ENCODE measurements around the gene ABTB1.
A peak's percentile ranks its signal among the peaks of the same experiment; 100 is the strongest.

ABTB1 gene

DNA sequence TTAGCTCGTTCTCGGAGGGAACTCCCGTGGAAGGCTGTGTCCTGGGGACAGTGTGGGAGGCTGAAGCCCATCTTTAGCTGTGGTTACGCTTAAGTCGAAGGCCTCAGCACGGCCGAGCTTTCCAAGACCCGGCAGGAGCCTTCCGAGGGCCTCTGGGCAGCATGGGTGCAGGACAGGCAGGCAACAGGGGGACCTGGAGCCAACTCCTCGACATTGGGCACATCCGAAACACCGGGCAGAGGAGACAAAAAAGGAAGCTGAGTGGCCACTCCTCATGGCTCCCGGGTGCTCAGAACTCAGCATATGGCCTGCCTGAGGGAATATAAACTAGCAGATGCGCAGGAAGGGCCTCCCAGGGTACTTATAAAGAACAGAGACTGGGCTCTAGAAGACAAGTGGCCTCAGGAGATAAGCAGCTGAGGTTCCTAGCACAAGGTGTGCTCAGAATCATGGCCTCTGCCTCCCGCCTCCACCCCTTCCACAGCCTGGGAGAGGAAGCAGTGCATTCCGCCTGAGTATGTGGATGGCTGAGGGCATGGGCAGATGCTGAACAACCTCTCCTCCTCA is 34.1 kb downstream of the ABTB1 start:
- DNase-seq (ENCODE audit: low spot score), result no peak

DNA sequence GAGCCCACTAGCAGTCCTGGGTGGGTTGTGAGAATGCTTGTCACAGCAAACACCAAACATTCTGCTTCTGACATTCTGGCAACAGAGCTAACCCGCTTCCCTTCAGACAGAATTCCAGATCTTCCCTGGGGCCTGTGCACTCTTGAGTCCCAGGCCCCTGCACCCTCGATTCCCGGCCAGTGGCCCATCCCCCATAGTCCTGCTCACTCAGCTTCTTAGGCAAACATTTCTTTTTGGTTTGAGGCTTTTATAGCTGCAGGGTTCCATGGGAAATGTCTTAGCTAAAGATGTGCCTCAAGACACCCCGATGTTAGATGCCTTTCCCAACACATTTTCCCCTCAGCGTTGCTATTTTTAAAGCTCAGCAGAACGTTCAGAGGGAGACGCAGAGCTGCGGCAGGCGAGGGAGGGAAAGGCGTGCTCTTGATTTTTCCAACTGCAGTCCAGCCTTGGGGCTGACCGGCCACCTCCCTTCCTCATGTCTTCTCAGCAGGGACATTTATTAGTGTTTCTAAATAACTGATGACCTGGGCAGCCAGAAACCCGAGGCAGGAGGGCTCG is 35.2 kb downstream of the ABTB1 start:
- no peak for DNase-seq (ENCODE audit: low spot score)

DNA sequence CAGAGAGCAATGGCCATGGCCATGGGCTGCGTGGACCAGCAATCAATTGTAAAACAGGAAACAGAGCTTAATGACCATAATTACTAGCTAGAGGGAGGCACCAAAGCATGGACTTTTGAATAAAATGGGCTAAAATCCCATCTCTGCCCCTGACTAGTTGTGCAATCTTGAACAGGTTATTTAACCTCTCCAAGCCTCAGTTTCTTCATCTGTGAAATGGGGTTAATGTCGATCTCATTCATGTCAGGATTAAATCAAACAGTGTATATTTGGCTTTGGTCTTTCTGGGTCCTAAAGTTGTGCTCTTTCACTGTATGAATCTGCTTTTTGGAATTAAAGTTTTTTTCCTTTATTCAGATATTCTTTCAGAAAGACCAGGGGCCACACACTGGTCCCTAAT is 36.1 kb downstream of the ABTB1 start:
- DNase-seq (ENCODE audit: low spot score), result no peak

DNA sequence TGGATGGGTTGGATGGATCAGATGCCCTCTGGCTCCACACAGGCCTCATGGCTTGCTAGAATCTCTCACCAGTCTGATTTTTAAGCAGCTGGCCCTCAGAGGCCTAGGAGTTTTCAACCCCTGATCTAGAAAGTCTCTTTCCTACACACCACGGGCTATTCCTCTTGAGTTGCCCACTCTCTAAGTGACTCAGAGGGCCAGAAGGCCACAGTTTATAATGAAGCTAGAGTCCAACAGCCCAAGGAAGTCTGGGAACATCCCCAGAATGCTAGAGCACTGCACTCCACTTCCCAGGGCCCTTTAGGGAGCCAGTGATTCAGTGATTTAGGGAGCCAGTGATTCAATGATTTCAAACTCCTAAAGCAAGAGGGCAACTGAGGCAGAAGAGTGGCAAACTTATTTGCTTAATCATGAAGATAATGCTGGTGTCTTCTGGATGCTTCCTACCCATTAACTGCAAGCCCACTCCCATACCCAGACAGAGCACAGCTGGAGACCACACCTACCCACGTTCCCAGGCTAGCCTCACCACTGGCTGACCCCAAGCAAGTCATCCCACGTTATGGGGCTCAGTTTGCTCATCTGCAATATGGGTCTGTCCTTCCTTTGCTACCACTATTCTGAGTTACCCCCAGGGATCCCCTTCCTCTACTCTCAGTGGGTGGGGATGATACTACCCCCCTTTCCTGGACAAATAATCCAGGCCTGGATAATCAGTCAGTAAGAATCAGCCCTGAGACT is 36.7 kb downstream of the ABTB1 start:
- DNase-seq (ENCODE audit: low spot score), result no peak

DNA sequence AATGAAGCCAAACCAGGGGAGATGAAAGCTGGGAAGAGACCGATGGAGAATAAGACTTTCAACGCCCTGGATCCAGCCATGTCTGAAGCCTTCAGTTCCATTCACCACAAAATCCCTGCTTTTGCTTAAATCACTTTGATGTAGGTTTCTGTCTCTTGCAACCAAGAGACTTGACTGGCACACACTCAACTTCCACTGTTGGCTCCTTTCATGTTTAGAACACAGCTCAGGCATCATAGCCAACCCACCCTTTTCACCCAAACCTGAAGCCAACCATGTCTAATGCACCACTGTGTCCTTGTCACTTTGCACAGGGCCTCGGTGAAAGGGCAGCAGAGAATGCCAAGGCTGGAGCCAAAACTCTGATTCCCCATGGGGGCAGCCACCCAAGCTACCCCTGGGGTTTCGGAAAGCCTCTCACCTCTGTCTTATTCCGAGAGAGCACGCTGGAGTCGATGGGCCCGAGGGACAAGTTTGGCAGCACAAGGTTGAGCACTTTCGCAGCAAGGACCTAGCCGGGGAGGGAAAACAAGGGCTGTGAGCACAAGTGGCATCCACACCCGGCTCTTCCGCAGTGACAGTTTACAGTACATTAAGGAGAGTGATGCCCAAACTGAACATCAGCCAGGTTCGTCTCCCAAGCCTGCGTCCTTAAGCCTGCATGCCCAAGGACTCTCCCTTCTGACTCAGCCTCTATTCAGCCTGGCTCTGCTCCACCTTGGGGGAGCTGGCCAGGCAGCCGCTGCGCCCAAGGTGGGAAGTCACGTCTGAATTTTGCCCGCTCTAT is 37.6 kb downstream of the ABTB1 start:
- DNase-seq (ENCODE audit: low spot score), result peak; percentile 55

DNA sequence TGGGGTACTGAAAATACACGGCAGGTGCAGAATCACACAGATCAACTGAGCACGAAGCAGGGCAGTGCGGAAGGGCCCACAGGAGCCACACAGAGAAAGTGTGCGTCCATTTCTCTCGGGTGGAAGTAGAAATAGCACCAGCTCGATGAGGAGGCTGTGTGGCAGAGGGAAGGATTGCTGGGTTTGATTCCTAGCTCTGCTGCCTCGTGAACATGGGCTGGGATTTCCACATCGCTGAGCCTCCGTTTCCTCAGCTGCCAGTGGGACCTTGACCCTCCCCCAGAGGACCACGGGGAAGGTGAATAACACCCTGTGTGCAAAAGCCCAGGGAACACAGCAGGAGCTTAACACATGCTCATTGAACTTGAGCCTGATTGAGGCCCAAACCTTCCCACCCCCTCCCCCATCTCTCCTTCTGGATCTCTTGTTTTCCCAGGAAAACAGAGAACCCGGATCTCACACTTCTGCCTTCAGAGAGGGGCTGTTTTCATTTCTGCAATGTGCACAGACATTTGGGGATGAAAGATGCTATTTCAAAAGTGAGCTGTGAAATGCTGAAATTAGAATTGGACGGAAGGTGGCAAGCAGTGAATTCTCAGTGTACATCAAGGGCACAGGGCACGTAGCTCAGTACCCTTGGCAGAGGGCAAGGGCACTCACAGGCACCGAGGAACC is 38.4 kb downstream of the ABTB1 start:
- DNase-seq (ENCODE audit: low spot score), result no peak

DNA sequence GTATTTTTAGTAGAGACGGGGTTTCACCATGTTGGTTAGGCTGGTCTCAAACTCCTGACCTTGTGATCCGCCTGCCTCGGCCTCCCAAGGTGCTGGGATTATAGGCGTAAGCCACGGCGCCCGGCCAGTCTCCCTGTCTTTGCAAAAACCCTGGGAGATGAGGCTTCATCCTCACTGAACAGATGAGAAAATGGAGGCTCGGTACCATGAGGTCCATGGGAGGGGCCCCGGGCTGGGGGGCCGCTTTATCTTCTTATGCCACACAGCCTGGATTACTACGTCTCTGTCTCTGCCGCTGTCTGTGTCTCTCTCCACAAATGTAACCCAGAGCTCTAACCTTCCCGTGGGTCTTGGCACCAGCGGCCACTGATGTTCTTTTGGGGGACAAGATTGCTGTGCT is 39.1 kb downstream of the ABTB1 start:
- no peak for DNase-seq (ENCODE audit: low spot score)

DNA sequence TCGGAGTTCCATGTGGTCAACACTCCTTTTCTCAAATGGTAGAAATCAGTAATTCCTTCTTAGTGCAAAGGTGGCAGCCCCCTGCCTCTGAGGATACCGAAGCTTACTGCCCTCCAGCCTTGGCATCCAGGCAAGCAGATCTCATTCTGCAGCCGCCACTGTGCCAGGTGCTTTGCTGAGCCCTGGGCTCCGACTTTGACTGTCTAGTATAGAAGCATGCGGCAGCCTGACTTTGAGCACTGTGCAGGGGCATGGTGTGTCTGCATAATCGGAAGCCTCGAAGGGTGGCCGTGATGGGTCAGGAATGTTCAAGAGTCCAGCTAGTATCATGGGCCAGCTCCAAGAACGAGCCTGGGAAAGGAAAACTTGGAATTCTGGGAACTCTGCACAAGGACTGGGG is 39.7 kb downstream of the ABTB1 start:
- DNase-seq (ENCODE audit: low spot score), result no peak

DNA sequence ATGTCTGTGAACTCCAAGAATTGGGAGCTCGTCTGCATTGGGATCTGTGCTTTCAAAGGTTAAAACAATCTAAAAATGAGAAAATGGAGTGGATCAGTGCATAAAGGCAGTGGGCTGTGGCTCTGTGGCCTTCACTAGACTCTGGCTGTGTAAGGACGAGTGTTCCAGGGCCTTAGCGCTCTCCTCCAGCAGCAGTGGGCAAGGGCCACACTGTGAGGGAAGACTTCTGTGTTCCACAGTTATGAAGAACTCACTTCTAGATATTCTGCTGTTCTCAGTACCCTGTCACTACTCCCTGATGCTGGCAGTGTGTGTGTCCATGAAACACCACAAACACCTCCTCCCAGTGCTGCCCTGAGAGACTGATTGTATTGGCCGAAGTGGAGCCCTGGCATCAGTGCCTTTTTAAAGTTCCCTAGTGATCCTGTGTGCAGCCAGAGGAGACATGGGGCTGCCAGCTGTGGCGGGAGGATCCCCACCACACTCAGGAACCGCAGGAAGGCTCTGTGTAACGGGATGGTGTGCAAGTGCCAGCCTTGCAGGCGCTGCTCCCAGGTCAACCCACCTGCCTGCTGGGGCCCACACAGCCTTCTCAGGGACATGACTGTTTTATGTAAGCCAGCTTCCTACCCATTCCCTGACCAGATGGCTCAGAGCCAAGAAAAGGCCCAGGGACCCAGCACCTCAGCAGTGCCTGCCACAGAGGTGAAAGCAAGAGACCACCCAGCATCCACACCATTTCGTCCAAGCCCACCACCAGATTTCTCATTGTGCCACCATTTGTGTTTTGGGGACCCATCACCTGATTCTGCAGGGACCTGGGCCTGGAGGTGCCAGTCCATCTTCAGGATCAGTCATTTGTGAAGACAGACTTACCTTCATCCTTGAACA is 40.4 kb downstream of the ABTB1 start:
- DNase-seq (ENCODE audit: low spot score), result no peak

DNA sequence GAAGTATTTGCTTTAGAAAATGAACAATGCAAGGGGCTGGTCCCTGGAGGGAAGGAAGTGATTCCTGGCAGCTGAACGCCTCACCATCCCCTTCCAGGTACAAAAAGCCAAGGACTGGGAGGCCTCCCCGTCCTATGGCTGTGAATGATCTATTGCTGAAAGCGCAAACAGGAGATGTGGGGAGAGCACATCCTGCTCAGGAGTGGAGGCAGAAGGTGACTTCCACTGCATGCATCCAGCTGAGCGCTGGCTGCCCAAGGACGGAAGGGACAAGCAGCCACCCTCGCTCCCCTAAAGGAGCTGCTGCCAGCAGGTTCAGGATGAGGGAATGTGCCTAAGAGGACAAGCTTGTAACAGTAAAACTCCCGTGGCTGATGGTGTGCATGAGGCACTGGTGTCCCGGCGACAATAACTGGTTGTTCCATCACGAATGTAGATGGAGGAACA is 41.4 kb downstream of the ABTB1 start:
- no peak for DNase-seq (ENCODE audit: low spot score)

DNA sequence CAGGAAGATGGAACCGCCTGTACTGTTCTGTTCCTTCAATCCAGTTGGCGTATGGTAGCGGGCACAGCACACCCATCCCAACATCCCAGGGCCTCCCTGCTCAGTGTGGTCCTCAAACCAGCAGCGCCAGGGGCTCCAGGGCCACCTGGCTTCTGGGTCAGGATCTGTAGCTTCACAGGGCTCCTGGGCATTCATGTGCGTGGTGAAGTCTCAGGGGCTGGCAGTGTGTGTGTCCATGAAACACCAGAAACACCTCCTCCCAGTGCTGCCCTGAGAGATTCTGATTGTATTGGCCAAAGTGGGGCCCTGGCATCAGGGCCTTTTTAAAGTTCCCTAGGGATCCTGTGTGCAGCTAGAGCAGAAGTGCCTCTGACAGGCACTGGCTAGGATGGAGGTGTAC is 42.1 kb downstream of the ABTB1 start:
- no peak for DNase-seq (ENCODE audit: low spot score)

DNA sequence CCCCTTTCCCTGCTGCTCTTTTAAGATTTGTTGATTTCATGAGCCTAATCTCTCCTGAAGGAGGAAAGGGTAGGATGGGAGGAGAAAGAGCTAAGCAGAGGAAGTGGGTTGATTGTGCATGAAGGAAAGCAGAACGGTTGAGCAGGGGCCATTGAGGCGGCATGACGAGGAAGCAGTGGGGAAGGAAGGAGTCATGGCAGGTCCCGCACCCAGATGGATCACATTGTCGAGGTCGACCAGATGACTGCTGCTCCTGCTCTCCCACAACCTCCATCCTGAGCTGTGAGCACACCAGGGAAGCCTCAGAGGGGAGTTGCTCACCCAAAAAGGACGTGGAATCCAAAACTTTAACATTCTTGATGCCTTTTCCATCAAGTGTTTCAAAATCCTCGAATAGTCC is 42.8 kb downstream of the ABTB1 start:
- no peak for DNase-seq (ENCODE audit: low spot score)

DNA sequence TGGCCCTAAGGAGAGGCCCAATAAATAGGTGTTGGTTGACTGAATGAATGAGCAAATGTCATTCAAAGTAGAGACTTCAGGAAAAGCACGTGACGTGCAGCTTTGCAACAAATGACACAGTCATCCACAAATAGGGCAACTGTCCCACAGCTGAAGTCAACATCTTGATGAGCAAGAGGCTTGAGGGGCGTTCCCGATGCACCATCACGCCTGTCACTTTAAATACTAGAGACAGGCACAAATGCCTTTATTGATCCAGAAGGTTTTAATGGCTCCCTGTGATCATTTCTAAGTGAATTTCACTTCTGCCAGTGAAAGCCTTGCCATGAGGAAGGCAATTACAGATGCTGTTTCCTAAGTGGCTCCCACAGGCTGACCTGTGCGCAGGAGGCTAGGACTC is 43.6 kb downstream of the ABTB1 start:
- no peak for DNase-seq (ENCODE audit: low spot score)

DNA sequence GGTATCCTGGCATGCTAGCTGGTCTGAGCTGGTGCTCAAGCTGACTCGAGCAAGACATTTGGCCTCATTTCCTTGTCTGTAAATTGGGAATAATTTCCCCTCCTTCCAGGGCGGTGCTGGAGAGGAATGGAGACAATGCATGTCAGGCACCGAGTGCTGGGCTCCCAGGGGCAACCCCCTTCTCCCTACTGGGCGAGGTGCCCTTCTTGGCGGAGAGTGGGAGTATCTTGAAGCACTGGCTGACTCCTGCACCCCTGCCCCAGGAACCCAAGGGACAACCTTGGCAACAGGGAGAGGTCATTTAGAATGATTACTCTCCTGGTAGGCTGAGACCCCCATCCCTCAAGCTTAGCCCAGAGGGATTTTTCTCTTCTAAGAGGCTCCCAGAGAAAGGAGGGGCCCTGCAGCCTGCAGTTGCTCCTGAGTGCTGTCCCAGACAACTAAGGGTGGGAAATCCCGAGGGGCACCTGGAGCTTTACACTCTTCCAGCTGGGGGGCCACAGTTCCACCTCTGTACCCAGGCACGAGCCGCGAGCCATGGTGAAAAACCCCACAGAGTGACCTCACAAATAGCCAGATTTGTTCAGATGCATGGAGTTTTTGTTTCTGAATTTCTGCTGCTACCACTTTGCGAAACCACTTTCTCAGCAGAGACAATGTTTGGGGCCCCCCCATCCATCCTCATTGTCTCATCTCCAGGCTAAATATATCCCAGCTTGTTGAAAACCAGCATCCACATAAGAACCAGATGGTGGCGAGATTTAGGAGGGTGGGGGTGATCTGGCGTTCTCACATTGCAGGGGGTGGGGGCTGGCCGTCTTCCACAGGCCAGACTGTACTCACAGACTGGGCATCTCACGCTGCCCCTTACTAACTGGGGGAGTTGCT is 44.8 kb downstream of the ABTB1 start:
- DNase-seq (ENCODE audit: low spot score), result peak; percentile 49

DNA sequence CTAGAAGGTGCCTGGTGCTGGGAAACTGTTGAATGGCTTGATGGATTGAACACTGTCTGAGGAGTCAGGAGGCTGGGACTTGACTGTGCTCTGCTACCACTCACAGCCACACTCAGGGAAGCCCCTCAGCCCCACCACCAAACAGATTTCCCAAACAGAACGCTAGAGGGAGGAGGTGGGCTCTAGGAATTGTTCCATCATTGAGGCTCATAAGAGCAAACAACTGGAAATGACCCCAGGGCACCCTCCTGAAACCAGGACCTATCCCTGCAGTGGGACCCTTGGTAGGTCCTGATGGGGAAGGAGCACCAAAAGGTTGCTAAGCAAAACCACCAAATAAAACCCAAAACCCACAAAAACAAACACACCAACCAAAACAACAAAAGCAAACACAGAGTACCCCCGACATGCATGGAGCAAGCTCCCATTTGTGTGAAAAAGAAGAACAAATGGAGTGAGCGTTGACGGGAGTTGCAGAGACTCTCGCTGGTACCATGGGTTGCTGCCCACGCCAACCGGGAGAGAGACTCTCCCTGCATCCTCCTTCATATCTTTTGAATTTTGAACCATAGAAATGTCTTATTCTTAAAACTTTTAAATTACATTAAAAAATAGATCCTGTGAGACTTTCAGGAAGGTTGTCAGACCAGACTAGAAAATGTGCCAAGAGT is 45.6 kb downstream of the ABTB1 start:
- DNase-seq (ENCODE audit: low spot score), result no peak

DNA sequence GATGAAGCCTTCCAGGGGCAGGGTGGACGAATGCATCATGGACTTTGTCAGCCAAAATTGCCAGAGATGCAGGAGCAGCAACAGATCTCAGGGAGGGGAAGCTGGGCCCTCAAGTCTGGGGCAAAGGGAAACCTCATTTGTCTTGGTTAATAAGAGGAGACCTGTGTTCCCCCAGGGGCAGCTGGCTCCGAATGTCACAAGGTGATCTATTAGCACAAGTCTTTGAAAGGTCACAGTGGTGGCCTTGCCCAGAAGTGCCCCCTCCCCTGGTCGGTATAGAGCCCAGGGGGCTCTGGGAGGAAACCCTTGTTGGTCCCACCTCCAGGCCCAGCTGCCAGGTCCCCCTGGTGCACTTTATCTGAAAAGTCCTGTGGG is 46.2 kb downstream of the ABTB1 start:
- DNase-seq (ENCODE audit: low spot score), result no peak

DNA sequence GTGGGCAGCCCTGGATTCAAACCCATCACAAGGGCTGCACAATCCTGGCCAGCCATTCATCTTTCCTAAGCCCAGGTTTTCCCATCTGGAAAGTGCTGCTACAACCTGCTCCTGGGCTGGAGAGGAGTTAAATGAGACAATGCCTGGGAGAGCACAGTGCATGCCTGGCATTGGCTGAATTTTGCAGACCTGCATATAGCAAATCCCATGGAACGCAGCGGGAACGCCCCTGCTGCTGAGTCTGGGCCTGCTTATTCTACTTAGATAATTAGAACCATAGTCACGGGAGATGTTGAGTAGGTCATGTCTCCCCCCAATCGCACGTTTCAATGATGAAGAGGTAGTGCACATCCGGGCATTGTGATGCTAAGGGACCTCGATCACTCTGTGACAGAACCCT is 46.6 kb downstream of the ABTB1 start:
- DNase-seq (ENCODE audit: low spot score), result no peak

DNA sequence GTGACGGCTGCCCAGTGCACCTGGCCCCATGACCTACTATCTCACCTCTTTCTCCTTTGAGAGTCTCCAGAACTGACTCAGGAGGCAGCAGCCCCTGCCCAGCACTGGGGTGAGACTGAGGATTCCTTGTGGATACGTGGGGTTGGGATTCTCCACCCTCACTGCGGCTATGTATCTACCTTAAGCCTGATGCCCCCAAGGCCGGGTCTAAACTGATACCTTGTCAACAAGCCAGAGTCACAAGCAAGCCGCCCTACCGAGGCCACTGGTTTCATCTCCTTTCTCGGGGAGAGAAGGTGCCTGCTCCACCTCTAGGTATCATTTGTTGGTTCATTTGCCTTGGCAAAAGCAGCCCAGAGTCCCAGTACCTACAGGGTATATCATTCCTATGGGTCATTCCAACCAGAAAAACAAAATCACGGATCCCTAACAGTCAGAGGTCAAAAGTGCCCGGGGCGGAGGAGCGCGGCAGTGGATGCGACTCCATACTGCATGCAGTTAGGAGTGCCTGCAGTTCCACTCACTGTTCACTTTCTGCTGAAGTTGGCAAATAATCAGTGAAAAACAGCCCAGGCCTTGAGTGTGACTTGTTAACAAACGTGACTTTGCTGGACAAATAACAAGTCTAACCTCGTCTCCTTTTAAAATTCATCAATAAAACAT is 47.5 kb downstream of the ABTB1 start:
- no peak for DNase-seq (ENCODE audit: low spot score)

Data from AG20443 (cell line).